HG02678 (cell line): ENCODE data around the gene ARFIP2.

ENCODE experiments used
- ATAC-seq: cut with Tn5 transposase; IDR thresholded peaks from one replicate; pipeline ENCODE4 v1.9.1; 2021; ENCODE audit warnings: mild to moderate bottlenecking, moderate library complexity; ENCODE audit not compliant: unreplicated experiment

Gene ARFIP2

DNA sequence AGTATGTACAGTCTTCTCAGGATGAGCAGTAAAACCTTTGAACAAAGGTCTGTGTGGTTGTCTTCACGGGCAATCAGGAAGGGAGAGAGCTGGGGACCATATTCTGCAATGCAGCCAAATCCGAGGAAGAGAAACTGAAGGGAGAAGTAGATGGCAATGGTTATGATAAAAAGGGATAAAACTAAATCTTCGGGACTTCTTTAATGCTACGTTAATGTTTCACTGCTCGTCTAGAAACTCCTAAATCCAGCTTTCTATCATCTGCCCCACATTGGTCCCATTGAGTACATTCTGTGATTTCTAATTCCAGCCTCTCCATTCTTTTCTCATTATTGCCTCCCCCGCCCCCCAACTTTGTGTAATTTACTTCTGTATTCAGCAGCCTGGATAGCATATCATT, 1.9 kb upstream of the ARFIP2 start:
- ATAC-seq, result no peak

DNA sequence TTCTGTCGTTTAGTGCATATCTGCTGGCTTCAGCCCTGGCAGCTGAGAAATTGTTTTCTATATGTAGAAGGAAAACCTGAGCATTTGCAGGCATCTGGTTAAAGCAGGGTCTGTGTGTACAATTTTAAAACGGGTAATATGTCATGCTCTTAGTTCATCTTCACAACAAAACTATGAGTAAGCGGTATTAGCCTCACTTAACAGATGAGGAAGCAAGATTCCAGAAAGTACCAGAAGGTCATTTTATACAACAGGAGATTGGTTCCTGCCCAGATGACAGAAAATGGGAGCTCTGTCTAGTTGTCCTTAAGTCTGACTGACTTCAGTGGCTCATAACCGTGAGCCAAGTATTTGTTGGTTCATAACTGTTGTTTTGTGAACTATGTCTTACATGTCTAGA, 1.3 kb upstream of the ARFIP2 start:
- no peak for ATAC-seq

DNA sequence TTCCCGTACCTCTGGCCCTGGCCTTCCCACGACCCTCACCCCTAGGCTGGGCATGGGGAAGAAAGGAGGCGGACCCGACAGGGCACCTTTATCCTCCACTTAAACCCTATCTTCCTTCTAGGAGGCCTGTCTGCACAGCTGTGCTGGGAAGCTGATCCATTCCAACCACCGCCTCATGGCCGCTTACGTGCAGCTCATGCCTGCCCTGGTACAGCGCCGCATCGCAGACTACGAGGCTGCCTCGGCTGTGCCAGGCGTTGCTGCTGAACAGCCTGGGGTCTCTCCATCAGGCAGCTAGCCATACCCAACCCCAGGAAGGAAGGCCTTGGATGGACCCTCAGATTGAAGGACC, 769 bp upstream of the ARFIP2 start:
- ATAC-seq, result no peak

DNA sequence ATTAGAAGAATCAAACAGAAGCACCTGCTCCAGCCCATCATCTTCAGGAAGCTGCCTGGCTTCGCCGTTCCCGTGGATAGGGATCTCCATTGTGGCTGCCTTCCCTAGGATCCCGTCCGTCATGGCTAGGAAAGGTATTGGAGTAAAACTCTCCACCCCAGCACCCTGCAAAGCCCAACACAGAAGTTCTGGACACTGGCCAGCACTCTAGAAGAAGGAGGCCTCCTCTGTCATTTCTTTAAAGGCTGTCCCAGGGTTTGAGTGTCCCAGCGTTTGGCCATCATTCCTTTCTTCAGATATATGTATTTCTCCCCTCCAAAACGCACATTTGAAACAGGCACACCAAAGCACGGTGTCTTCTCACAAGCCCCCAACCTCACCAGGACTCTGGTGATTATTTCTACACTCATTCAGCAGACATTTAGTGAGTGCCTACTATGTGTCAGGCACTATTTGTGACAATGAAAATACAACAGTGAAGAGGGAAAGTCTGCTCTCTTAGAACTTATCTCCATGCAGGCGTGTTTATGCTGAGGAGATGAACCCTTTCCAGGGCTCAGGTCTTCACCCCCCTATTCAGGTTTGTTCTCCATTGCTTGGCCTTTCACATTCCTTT, 724 bp downstream of the ARFIP2 start:
- no peak for ATAC-seq

DNA sequence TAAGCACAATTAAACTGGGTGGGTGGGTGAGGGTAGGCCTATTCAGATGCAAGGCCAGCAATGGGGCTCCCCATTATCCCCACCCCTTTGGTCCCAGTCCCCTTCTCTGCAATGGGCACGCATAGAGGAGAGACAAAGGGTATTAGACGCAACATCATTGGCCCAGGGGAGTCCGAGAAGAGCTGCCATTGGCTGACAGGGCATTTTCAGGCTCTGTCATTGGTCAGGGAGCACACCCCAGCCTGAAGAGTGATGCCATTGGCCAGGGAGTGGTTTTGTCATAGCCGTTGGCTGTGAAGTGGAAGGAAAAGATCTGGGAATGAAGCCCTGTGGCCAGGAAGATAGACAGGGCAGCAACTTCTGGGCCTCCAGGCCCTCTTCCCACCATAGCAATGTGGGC, 4.6 kb downstream of the ARFIP2 start:
- ATAC-seq, result no peak

DNA sequence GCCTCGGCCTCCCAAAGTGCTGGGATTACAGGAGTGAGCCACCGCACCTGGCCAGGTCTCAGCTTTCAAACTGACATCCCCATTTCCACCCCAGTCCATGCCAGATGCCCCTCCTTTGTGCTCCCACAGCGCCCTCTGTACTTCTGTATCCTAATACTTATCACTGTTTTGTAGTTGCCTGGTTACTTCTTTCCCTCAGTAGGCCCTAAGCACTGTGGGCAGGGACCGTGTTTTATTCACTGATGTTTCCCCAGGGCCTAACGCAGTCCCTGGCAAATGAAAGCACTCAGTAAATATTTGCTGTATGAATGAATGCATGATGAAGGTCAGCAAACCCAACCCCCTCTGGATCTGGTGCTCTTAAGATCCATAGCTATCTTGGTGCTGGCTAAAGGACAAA, 5.2 kb downstream of the ARFIP2 start:
- ATAC-seq, result no peak

DNA sequence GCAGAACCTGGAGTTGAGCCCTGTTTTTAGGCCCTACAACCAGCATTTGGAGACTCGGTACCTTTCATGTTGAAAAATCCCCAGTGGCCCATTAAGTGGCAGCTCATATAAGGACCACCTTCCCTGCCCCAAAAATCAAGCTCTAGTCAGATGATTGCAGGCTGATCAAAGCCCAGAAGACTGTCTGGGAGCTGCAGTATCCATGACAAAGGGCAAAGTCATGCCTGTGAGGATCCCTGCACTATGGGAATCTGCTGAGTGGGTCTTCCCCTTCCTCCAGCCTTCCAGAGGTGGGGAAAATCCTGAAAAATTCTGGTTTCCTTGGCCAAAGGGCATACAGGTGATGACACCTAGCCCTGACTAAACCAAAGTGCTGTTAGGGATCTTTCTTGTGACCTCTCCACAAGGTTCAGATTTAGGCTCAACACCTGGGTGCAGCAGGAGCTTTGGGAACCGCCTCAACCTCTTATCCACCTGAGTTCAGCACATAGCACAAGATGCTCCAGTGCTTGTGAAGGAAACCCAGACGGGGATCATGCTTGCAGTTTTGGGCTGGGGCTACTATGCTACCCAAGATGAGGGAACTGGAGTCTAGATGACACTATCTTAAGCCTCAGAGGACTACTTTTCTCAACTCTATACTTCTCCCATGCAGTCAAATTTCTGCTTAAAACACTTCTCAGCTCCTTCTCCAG, 6.2 kb downstream of the ARFIP2 start:
- ATAC-seq, result no peak

DNA sequence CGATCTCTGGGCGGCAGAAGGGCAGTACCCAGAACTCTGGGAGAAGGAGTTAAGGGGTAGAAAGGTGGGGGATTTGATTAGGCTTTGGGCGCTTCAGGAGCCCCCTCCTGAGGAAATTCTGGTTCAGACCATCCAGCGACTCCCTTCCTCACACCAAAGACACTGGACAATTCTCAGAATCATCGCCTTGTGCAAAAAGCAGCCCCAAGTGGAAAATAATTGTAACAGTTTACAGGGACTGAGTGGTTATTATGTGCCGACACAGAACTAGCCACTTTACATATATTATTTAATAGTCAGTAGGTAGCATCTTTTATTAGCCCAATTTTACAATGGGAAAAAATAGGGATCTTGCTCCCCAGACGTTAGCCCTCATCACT, 6.7 kb downstream of the ARFIP2 start:
- ATAC-seq, result no peak

DNA sequence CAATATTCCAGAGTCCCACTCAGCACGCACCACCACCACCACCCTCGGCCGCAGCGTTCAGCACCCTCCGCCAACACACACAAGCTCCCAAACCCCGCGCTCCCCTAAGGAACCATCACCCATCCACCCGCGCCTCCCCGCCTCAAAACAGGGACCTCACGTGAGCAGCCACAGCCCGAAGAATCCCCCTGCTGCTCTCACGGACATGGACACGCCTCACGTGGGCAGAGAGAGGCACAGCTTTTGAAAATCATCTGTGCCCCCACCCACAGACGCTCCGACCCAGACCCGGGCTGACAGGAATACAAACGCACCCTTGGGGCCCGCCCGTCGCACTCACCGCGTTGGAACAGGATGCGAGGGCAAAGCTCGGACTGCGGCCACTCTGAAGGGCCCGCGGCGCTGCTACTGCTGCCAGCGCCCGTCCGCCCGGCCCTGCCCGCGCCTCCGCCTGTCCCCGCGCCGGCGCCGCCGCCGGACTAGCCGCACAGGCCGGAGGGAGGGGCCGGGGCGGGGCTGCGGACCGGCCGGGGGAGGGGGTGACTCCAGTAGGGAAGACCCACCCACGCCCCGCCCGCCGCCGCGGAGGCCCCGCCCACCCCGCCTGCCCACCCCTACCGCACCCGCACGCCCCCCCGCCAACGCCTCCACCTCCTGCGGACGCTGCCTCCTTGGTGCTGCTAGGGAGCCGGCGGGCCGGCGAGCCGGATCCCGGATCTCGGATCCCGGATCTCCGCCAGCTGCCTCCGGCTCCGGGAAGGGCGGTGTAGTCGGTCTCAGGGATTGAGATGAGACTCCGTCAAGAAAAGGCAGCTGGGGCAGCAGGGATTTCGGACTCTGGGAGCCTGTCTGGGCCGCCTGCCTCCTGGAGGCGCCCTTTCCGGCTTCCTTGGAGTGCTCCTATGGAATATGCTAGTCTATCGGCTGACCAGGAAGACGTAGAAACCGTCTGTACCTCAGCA, 7.4 kb downstream of the ARFIP2 start, which contains the start of gene TRIM3:
Gene TRIM3 (minus strand): TSS at position 491 of the 962 bp plus-strand sequence. CDS start 8,246 bp downstream, outside the sequence.
- peak; percentile 85 for ATAC-seq

DNA sequence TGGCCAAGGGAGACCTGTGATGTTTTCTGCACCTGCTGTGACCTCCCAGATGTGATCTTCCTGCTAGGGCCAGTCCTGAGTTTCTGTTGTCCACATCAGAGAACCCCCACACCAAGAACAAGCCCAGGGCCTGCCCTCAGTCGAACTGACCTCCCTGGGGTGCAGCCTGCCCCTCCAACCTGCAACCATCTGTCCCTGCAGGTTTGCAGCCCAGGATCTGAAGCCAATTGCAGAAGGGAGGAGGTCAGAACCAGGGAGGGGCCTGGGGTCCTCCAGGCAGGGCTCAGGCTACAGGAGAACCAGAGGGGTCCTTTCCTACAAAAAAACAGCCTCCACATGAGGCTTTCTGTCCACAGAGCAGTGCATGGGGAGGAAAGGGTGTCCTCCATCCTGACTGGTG, 8.2 kb downstream of the ARFIP2 start:
- no peak for ATAC-seq

DNA sequence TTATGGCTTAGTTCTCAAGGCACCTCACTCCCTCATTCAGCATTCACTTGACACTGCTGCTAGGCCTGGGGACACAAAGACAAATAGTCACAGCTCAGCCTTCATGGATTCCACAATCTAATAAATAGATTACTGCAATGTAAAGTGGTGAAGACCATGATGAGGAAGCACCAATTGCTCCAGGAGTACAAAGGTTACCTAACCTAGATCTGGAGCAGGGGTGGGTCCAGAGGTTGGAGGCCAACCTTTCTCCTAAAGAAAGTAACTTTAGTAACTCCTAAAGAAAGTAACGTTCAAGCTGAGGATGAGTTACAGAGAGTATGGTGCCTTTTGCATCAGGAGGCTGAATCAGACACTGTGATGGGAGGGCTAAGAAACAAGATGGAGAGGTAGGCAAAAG, 11.5 kb downstream of the ARFIP2 start:
- ATAC-seq, result no peak

DNA sequence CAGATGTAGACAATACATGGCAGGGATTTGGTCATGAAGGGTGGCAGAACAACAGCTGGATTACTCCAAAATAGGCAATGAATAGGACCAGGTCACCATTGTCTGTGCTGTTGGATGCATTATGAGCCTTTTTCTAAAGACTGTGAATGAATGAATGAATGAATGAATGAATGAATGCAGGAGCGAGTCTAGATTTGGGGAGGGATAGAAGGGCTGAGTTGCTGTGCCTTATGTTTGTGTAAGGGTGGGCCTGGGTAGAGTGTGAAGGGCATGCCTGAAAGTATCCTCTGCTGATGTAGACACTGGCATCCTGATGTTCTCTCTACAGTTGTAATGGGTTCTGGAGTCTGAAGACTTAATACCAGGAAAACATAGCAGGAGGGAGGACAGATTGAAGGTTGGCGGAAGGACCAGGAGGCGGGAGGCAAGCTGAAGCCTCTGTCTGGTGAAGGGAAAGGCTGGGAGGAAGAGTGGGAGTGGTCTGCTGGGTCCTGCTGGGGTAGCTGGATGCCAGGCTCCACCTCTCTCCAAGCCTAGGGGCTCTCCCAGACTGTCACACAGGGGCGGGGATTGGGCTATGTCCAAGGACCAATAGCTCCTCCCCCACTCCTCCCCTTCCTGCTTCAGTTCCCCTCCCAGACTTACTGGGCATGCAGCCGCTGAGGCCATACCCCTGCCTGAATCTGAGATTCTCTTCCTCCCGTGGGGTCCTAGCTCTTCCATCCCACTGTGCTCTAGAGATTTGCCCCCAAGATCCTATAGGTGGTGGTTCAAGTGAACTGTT, 12.2 kb downstream of the ARFIP2 start:
- no peak for ATAC-seq

DNA sequence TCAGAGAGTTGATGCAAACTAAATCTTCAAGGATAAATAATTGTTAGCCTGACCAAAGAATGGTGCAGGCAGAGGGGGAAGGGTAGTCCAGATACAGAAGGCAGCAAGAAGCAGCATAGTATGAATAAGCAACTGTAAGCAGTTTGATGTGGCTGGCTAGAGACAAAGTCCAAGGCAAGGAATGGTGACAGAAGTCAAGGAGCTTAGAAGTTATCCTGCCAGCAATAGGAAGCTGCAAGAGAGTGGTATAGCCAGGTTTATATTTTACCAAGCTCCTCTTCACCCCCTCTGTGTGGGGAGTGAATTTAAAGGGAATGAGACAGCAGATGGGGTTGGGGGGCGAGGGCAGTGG, 22.1 kb downstream of the ARFIP2 start:
- no peak for ATAC-seq

DNA sequence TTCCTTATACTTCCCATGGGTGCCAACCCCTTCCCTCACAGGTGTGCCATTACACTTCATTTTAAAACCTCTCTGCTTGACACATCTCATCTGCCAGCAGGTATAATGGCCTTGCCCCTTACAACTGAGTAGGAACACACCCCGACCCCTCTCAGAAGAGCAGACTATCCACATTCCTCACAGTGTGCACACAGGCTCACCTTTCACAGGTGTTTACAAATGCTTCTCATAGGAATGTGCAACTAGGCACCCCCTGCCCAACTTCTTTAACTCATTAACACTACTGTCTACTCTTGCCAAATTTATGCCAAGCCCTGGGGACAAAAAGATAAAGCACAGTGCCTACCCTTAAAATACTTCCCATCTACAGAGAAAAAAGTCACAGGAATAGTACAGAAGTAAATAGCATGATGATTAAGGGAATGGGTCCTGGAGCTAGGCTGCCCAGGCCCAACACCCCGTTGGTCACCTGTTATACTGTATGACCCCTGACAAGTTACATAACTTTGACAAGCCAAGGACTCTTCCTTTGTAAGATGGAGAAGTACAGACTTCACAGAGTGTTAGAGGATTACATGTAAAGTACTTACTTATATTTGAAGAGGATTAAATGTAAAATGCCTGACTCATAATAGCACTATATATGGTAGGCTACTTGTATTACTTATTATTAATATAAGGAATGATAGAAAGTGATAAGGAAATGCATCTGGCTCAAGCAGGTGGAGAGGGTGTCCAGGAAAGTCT, 22.6 kb downstream of the ARFIP2 start:
- no peak for ATAC-seq

DNA sequence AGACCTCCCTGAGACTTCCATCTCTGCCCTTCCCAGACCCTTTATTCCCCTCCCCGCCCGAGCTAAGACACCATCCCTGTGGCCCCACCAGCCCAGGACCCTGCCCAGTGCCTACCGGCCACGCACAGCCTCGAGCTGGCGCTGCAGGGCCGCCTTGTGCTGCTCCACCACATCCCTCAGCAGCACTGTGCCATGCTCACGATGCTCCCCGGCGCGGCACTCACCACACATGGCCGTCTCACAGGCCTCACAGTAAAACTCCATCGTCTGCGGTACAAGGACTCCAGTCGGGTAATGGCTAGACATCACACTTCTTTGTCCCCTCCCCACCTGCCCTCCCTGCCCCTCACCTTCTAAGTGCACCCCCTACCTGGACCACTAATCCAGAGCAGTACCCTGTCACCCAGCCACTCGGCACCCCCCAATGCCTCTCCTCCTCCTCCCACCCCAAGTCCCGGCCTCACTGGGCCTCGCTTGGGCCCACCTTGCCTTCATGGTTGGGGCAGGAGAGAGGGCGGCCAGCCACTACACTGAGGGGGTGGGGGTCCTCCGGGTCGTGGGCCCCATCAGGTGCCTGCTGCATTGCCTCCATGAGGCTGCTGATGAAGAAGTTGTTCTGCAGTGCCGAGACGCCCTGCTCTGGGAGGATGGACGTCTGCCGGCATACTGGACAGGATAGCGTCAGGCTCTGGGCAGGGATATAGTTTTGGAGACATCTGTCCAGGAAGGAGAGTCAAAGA, 23.4 kb downstream of the ARFIP2 start:
- ATAC-seq, result no peak

DNA sequence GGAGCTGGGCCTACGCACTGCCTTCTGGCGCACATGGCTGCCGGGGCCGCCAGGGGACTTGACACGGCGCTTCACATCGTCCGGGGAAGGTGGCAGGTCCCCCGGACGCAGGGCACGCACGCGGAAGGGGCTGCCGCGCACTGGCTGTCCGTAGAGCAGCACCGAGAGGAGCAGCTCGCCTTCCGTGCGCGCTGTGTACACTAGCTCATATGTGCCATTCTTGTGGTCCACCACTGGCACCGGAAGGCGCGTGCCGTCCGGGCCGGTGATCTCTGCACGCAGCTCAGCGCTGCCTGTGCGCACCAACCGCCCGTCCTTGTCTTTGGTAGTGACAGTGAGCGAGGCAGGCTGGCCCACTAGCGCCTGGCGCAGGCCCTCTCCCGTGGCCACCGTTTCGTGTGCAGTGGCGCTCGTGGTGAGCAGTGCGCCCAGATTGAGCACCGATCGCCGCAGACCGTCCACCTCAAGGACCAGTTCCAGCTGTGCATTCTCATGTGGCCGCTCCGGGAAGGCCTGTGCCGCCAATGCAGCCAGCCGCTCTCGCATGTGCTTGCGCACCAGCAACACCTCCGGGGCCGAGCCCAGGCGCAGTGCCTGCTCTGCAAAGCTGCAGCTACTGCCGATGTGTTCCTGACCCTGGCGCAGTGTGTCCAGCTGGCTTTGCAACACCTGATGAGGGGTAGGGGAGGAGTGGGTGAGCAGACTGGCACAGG, 24.6 kb downstream of the ARFIP2 start:
- no peak for ATAC-seq

DNA sequence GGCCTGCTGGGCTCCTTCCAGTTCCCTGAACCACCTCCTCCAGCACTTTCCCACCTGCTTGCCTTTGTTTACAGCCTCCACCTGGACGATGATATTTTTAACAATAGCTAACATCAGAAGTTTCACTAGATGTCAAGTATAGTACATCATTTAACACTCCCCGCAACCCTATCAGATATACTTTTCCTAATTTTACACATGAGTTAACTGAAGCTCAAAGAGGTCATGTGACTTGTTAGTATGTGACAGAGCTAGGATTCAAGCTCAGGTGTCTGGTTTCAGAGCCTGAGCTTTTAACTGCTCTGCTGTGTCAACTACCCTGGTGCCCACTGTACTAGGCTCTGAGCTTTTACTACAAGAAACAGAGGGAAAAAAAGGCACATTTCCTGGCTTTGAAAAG, 26.1 kb downstream of the ARFIP2 start:
- ATAC-seq, result no peak

DNA sequence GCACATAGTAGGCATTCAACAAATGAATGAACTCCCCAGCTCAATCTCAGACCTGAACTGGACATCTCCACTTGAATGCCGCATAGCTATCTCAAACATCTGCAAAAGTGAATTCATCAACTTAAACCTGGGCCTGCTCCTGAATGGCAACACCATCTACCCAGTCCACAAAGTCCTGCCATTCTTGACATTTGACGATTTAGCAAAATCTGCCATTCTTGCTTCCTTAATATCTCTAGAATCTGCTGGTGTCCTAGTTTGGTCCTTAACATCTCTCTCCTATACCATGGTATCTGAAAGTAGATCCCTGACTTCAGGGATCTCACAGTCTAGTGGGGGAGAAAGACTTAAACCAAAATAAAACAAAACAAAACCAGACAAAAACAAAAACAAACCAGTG, 28.0 kb downstream of the ARFIP2 start:
- ATAC-seq, result no peak

DNA sequence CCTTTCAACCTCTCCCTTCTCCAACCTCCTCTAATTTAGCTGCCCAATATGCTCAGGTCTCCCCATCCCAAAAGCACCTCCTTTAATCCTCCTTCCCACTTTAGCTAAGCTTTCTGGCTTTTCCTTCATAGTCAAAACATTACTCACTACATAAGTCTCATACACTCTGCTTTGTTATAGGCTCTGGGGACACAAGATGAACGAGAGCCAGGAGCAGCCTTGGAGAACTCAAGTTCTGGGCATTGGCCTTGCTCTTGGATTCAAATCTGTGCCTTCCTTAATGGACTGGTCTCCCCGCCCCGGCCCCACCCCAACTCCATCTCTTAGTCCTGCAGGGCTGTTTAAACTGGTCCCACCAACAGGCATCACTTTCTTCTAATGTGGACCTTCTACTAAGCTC, 28.9 kb downstream of the ARFIP2 start:
- ATAC-seq, result no peak
